NCI-H1092 (cell line): ENCODE measurements around the gene PRKCE.
A peak's percentile ranks its signal among the peaks of the same experiment; 100 is the strongest.

Source experiments
- DNase-seq: peaks from one replicate; lab custom pipeline; 2025; lab: John Stamatoyannopoulos, UW

PRKCE gene

DNA sequence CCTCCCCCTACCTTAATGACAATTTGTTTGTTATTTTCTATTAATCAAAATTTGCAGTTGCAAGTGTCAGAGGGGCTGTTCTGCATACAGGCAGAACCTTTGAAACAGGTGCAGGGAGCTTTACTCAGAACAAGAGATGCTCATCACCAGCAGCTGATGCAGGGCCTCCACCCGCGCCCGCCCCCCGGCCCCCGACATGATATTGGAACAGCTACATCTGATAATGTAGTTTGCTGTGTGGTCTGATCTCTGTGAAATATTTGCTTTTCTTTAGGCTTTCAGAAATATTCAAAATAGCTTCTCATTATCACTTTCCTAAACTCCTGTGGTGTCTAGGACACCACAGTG, 130.0 kb downstream of the PRKCE start:
- no peak for DNase-seq

GRCh38 chr2:45782436-45782835, 131.0 kb downstream of the PRKCE start:
- DNase-seq = no peak

DNA sequence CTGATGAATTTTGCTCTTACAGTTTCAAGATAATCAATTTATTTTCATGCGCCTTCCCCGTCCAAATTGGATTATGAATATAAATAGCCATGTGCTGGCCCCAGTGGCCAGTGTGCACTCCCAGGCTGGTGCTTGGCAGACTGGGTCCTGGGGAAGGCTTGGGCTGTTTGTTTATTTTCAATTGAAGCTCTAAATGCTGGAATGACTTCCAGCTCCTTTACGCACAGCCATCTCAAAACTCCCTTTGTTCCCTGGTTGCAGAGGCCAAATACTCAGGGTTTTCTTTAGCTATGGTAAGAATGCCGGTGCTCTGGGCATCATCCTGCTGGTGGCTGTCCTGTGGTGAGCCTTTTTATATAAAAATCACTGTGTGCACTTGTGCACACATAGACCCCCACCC, 131.5 kb downstream of the PRKCE start:
- DNase-seq = no peak

GRCh38 chr2:45786030-45786835, 134.8 kb downstream of the PRKCE start:
- DNase-seq = no peak

DNA sequence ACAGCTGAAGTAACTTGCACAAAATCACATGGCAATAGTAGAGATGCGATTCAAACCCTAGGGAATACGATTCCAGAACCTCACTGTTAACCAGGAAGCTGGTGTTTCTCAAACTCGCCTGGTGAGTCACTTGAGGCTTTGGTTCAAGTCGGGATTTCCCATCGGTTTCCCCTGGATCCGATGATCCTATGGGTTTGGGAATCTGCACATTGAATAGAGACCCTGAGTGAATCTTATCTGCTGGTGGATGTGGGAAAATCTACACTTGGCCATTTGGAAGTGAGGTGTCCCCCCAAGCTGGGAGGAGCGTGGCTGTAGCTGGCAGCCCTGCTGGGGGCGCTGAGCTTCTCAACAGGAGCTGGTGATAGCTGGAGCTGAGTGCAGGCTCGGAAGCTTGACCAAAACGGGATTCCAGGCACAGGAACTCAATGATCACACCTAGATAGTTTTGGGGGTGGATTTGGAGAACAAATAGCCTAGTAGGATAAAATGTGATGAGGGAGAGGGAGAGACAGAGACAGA, 135.4 kb downstream of the PRKCE start:
- DNase-seq = no peak

GRCh38 chr2:45788401-45788800, 136.9 kb downstream of the PRKCE start:
- no peak for DNase-seq

DNA sequence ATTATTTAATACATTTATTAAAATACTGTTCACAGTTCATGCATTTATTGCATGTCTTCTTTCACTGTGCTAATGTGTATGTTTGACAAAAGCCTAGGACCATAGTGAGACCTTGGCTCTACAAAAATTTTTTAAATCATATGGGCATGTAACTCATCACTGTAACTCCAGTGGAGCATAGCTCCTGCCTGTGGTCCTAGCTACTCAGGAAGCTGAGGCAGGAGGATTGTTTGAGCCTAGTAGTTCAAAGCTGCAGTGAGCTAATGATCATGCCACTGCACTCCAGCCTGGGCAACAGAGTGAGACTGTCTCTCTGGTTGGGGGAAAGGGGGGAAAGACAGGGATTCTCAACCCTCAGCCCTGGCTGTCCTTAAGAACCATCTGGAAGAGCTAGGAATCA, 137.8 kb downstream of the PRKCE start:
- DNase-seq = no peak

DNA sequence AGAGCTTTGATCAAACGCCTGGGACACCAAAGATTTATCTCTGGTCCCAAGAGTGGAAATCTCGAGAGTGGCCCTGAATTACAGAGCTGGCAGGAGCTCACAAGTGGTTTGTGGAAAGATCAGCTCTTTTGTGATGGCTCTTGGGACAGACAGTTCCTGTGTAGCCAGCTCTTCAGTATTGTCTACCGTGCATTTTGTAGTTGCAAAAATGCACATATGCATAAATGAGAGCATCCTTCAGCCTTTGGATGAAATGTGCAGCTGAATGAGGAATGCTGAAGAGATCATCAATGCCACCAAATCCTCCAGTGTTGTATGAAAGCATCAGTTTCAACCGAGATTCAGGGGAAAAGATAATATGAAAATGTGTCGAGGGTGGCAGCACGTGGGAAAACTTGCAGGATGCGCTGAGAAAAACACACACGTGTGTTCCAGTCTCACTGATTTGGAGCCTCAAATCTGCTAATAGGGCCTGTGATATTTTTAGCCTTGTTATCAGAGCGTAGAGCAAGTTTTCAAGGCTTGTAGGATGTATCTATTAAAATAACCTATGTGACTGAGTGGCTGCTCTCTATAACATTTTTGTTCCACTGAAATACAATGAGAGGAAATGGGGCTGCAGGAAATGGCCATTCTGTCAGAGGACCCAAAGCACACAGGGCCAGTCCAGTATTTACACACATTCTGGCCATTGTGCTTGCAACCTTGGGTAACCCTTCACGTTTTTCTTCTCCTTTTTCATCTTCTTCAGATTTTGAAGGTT, 138.7 kb downstream of the PRKCE start:
- DNase-seq = no peak

- no peak for DNase-seq
Observed at GRCh38 chr2:45793305-45793962, 142.0 kb downstream of the PRKCE start.

- no peak for DNase-seq
Observed at GRCh38 chr2:45794134-45794617, 142.7 kb downstream of the PRKCE start.

DNA sequence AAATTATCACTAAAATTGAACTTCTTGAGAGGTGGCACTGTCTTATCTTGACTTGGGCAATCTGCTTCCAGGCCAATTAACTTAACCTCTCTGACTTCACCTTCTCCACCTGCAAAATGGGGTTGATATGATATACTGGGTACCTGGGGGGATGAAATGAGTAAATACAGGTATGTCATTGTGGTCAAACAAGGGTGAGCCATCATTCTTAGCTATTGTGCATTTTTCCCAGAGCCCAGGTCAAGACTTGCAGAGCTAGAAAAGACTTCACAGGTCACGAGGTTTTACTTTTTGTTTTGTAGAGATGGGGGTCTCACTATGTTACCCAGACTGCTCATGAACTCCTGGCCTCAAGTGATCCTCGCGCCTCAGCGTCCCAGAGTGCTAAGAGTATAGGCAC, 145.0 kb downstream of the PRKCE start:
- no peak for DNase-seq

DNA sequence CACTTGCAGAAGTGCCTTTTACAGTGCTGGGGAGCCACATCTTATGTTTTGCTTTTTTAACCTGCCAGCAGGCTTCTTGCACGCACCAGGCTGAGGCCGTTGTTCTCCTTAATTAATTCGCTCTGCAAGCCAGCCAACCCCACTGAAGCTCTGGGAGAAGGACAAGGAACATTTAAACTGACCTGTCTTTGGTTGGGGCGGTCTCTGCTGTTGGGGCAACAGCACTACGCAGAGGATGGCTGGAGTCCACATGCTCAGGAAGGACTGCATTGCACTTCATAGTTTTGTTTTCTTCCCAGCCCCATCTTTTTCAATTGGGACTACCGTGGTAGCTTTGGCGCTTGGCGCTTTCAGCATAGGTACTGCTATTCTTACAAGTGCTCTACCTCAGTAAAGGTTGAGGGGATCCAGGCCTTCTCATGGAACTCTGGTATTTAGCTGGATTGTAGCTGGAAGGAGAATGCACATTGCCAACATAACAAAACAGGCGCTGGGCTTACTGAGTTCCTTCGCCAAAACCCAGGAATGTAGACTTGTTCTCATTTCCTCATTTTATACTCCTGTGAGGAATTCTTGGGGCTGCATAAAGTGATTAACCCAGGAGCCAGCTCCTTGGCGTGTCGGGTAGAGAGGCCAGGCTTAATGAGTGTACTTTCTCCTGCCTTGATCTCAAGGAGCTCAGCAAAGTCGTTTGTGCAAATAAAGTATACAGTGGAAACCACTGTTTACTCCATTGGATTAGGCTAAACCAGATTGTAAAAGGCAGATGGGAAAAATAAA, 146.2 kb downstream of the PRKCE start:
- no peak for DNase-seq

DNA sequence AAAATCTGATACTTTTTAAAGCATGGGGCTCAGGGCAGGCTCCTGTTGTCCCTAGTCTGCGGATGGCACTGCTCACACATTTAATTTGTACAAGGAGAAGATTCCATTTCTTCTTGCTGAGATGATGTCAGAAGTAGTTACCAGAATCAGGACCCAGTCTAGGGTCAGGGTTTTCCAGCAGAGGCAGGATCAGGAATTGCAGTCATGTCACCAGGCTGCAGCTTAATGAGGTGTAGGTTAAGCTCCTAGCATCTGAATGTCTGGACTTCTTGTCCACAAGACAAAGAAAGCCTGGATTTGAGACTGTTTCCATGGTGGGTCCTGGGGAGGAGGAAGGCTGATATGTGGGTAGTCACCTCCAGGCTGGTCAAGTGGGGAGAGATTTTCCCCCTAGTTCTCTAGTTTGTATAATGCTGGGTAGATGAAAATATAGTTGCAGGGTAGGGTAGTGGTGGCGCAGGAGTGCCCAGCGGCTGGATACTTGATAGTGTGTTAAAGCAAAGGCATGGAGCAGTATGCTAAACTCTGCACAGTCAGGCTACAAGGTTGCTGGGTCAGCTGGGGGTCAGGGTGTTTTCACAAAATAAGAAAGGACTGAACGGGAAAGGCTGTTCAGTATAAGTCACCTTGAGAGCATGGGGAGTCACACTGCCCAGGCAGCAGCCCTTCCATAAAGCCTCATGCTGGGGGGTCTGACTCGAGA, 148.4 kb downstream of the PRKCE start:
- DNase-seq = no peak

- DNase-seq = no peak
Observed at GRCh38 chr2:45802499-45803138, 151.1 kb downstream of the PRKCE start.

DNA sequence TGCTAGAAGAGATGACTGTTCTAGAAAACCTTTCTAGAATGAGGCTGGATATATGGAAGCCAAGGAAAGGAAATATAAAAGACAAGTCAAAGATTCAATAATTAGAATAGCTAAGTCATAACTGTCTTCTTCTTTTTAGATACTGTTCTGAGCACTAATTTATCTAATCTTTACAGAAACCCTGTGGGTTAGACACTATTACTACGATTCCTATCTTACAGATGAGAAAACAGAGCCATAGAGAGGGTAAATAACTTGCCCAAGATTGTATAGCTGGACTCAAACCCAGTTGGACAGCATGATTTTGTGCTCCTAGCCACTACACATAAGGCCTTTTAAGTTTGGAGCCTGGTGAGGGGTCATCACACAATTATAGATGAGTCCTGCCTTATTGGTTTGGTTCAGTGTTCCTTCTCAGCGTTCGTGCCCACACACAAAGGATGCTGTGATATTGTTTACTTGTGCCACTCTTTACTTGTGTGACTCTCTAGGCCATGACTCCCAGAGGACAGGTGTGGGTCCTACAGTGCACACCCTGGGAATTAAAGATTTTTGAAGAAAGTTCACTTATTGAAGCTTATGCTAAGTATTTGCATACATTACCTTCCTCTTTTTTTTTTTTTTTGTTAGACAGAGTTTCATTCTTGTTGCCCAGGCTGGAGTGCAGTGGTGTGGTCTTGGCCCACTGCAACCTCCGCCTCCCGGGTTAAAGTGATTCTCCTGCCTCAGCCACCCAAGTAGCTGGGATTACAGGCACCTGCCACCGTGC, 153.7 kb downstream of the PRKCE start:
- no peak for DNase-seq

GRCh38 chr2:45806563-45807358, 155.3 kb downstream of the PRKCE start:
- DNase-seq = no peak

GRCh38 chr2:45808294-45808800, 156.9 kb downstream of the PRKCE start:
- DNase-seq = peak; percentile 37

- DNase-seq = no peak
Observed at GRCh38 chr2:45809205-45809604, 157.7 kb downstream of the PRKCE start.

DNA sequence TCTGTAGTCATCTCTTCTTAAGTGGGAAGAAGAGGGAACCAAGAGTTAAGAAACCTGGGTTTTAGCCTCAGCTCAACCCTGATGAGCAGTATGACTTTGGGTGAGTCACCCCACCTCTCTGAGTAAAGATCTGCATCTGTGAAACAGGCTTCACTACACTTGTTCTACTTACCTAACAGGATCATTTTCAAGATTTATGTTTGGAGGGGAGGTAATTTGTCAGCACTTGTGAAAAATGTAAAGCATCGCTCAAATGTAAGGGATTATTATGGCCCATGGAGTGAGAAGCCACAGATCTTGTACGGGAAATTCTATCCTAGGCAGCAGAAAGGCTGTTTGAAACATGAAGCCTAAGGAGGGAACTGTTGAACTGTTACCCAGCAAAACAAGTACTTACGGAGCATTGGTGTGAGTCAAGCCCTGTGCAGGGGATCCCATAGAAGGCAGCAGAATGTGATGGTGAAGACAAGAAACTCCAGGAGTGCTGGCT, 160.6 kb downstream of the PRKCE start:
- no peak for DNase-seq
